HL-60 (cell line): ENCODE measurements around the gene NBDY.

Experiments
- DNase-seq, 2 experiments: peaks; one replicate each; pipeline ENCODE4 v3.0.0-alpha.2; 2010 to 2020; ENCODE audit warnings: low read depth in 1 of 2, low spot score in 1 of 2
- H3K27ac ChIP-seq: fragments of 250-450 bp; sonication (Bioruptor Pico); replicated peaks from 2 replicates; pipeline ENCODE4 v1.5.1; 2020; ENCODE audit warnings: mild to moderate bottlenecking, moderate library complexity
- H3K27me3 ChIP-seq: fragments of 250-450 bp; sonication (Bioruptor Pico); 2 replicates; pipeline ENCODE4 v1.5.1; 2021; ENCODE audit warnings: mild to moderate bottlenecking, moderate library complexity; ENCODE audit not compliant: insufficient read depth, poor library complexity, severe bottlenecking
- H3K4me3 ChIP-seq: replicated peaks from 2 replicates; pipeline ENCODE4 v1.5.1; 2011; ENCODE audit warnings: mild to moderate bottlenecking, control low read depth, low read length; ENCODE audit not compliant: insufficient read depth
- GABPA ChIP-seq: IDR thresholded peaks from 2 replicates; pipeline ENCODE4 v1.6.1; 2012; ENCODE audit warnings: low read depth
- POLR2AphosphoS5 ChIP-seq: IDR thresholded peaks from 2 replicates; pipeline ENCODE4 v1.6.1; 2012; ENCODE audit warnings: low read depth
- SPI1 ChIP-seq: IDR thresholded peaks from 2 replicates; pipeline ENCODE4 v1.6.1; 2012; ENCODE audit warnings: low read depth, mild to moderate bottlenecking, borderline replicate concordance
- TF ChIP-seq, protein P1 (sequence below): IDR thresholded peaks from one replicate; pipeline ENCODE4 v1.5.1; 2011; ENCODE audit warnings: low read length, control low read depth, inconsistent platforms; ENCODE audit not compliant: insufficient read depth
- TF ChIP-seq, protein P2 (sequence below): IDR thresholded peaks from 2 replicates; pipeline ENCODE4 v1.6.1; 2012; ENCODE audit warnings: low read depth; ENCODE audit not compliant: insufficient replicate concordance

NBDY gene

DNA sequence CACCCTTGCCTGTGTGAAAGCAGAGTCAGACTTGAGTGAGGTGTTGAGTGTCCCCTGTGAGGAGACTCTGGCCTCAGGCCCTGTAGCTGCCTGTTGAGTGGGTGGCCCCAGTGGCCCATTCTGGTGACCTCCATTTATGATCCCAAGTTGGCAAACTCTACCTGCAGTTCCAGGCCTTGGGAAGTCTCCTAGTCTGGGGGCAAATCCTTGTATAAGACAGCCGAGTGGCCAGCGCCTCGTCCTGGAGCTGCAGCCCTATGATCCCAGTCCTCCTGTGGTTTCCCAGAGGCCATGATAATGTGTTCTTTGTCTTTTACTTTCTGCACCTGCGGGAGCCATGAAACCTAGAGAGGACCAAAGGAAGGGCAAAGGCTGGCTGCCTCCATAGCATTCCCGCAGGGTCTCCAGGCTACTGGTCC, 58.7 kb downstream of the NBDY start:
- no peak for TF ChIP-seq GABPA
- TF ChIP-seq SPI1, result no peak
- TF ChIP-seq POLR2AphosphoS5, result no peak
- TF ChIP-seq, protein P1, sequence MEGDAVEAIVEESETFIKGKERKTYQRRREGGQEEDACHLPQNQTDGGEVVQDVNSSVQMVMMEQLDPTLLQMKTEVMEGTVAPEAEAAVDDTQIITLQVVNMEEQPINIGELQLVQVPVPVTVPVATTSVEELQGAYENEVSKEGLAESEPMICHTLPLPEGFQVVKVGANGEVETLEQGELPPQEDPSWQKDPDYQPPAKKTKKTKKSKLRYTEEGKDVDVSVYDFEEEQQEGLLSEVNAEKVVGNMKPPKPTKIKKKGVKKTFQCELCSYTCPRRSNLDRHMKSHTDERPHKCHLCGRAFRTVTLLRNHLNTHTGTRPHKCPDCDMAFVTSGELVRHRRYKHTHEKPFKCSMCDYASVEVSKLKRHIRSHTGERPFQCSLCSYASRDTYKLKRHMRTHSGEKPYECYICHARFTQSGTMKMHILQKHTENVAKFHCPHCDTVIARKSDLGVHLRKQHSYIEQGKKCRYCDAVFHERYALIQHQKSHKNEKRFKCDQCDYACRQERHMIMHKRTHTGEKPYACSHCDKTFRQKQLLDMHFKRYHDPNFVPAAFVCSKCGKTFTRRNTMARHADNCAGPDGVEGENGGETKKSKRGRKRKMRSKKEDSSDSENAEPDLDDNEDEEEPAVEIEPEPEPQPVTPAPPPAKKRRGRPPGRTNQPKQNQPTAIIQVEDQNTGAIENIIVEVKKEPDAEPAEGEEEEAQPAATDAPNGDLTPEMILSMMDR, result no peak
- TF ChIP-seq, protein P2, sequence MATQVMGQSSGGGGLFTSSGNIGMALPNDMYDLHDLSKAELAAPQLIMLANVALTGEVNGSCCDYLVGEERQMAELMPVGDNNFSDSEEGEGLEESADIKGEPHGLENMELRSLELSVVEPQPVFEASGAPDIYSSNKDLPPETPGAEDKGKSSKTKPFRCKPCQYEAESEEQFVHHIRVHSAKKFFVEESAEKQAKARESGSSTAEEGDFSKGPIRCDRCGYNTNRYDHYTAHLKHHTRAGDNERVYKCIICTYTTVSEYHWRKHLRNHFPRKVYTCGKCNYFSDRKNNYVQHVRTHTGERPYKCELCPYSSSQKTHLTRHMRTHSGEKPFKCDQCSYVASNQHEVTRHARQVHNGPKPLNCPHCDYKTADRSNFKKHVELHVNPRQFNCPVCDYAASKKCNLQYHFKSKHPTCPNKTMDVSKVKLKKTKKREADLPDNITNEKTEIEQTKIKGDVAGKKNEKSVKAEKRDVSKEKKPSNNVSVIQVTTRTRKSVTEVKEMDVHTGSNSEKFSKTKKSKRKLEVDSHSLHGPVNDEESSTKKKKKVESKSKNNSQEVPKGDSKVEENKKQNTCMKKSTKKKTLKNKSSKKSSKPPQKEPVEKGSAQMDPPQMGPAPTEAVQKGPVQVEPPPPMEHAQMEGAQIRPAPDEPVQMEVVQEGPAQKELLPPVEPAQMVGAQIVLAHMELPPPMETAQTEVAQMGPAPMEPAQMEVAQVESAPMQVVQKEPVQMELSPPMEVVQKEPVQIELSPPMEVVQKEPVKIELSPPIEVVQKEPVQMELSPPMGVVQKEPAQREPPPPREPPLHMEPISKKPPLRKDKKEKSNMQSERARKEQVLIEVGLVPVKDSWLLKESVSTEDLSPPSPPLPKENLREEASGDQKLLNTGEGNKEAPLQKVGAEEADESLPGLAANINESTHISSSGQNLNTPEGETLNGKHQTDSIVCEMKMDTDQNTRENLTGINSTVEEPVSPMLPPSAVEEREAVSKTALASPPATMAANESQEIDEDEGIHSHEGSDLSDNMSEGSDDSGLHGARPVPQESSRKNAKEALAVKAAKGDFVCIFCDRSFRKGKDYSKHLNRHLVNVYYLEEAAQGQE, result no peak
- no peak overlapping the region for H3K4me3 ChIP-seq

DNA sequence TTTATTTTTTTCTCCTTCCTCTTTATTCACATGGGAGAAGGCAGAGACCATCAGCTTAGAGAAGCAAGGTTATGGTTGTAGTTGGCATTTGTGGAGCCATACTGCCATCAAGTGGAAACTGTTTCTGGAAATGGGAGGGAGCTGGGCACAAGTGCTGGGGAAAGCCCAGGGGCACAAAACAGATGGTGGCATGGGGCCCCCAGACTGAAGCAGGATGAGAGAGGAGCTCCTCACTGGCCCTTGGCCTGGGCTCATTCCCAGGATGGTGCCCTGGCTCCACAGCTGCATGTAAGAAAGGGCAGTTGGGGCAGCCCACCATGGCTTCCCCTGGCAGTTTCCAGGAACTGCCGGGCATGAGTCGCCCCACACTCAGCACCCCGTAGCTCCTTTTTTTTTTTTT, 59.2 kb downstream of the NBDY start:
- no peaks in the 10 kb centered on the region for H3K27me3 ChIP-seq
- no peak overlapping the region for H3K4me3 ChIP-seq
- TF ChIP-seq, protein P2, result no peak
- TF ChIP-seq, protein P1, result no peak
- TF ChIP-seq POLR2AphosphoS5, result no peak
- TF ChIP-seq GABPA, result no peak
- TF ChIP-seq SPI1, result no peak
- no peak overlapping the region for H3K27ac ChIP-seq
- peak in 1 of 2 experiments; percentile 13 for DNase-seq

More for the DNA sequence above, 58.7 kb downstream of the NBDY start:
- Histone ChIP-seq H3K27ac (no peak overlapping the region), H3K27me3 (no peaks in the 10 kb centered on the region)
- no peak for DNase-seq

DNA sequence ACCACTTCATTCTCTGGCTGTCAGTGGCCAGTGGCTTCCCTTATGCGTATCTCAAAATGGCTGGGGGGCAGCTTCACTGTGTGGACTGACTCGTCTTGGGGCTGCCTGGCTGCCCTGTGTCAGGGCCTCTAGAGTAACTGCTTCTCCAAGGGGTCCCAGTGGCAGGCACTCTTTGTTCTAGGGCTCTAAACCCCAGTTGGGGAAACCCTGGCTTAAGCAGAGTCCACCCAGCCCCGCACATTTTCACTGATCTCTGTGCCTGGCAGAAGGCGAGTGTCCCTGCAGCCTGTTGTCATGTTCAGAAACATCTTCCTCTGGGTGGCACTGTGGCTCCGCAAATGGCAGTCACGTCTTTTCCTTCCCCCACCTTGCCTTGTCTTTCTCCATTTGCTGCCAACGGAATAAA, 59.7 kb downstream of the NBDY start:
- TF ChIP-seq POLR2AphosphoS5 (no peak), SPI1 (no peak), GABPA (no peak)
- TF ChIP-seq, protein P1, result no peak
- TF ChIP-seq, protein P2, result no peak
- DNase-seq, result no peak
- Histone ChIP-seq H3K27ac (no peak overlapping the region), H3K4me3 (no peak overlapping the region), H3K27me3 (no peaks in the 10 kb centered on the region)
